ENCODE data around the gene ZNF532. TPM values are rescaled to one million over a fixed set of nuclear protein-coding genes. Genes with fewer than 3 reads are reported as not detected.
A peak's percentile ranks its signal among the peaks of the same experiment; 100 is the strongest.
"Not testable (repeated sequence)": the region's sequence is repeated elsewhere in the genome, so short reads cannot be mapped to it uniquely, and the experiment has no call there.

Gene ZNF532
- total RNA-seq, 1 experiment from 2014 or later = 21.0 TPM

- DNase-seq (ENCODE audit: low read depth) = peak; percentile 72
- in situ Hi-C loops (cut with HindIII; ENCODE audit: low pct_unique_long_range_greater_than_20kb, low sequenced_read_pairs) = no loop called here
These were observed 50.5 kb downstream of the ZNF532 start for GRCh38 chr18:58915006-58915799.

GRCh38 chr18:58915995-58916394, 51.3 kb downstream of the ZNF532 start:
- in situ Hi-C loops (cut with HindIII; ENCODE audit: low pct_unique_long_range_greater_than_20kb, low sequenced_read_pairs) = no loop called here
- DNase-seq (ENCODE audit: low read depth) = no peak

DNA sequence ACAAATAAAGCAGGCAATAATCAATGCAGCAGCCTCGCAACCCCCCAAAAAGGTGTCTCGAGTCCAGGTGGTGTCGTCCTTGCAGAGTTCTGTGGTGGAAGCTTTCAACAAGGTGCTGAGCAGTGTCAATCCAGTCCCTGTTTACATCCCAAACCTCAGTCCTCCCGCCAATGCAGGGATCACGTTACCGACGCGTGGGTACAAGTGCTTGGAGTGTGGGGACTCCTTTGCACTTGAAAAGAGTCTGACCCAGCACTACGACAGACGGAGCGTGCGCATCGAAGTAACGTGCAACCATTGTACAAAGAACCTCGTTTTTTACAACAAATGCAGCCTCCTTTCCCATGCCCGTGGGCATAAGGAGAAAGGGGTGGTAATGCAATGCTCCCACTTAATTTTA, 55.3 kb downstream of the ZNF532 start:
- in situ Hi-C loops (cut with HindIII; ENCODE audit: low pct_unique_long_range_greater_than_20kb, low sequenced_read_pairs); DNase-seq (ENCODE audit: low read depth): not testable (repeated sequence)

- no peak for DNase-seq (ENCODE audit: low read depth)
- in situ Hi-C loops (cut with HindIII; ENCODE audit: low pct_unique_long_range_greater_than_20kb, low sequenced_read_pairs) = no loop called here
These were observed 58.3 kb downstream of the ZNF532 start for GRCh38 chr18:58922995-58923394.

DNA sequence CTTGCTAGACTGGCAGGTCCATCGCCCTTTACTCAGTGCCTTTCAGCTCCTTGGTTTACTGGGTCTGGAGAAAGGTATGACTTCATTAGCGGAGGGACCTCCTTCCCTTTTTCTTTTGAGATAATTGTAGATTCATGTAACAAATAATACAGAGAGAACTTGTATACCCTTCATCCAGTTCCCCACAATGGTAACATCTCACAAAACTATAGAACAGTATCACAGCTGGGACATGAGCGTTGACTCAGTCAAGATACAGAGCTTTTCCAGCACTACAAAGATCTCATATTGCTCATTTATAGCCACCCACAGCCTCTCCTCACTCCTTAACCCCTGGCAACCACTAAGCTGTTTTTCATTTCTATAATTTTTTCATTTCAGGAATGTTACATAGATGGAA, 59.8 kb downstream of the ZNF532 start:
- in situ Hi-C loops (cut with HindIII; ENCODE audit: low pct_unique_long_range_greater_than_20kb, low sequenced_read_pairs) = no loop called here
- no peak for DNase-seq (ENCODE audit: low read depth)

- no peak for DNase-seq (ENCODE audit: low read depth)
- in situ Hi-C loops (cut with HindIII; ENCODE audit: low pct_unique_long_range_greater_than_20kb, low sequenced_read_pairs) = no loop called here
These were observed 63.0 kb downstream of the ZNF532 start for GRCh38 chr18:58927659-58928058.

- no peak for DNase-seq (ENCODE audit: low read depth)
- in situ Hi-C loops (cut with HindIII; ENCODE audit: low pct_unique_long_range_greater_than_20kb, low sequenced_read_pairs) = no loop called here
These were observed 63.7 kb downstream of the ZNF532 start for GRCh38 chr18:58928386-58928785.

- no peak for DNase-seq (ENCODE audit: low read depth)
- in situ Hi-C loops (cut with HindIII; ENCODE audit: low pct_unique_long_range_greater_than_20kb, low sequenced_read_pairs) = no loop called here
These were observed 64.5 kb downstream of the ZNF532 start for GRCh38 chr18:58929206-58929605.

- no peak for DNase-seq (ENCODE audit: low read depth)
- in situ Hi-C loops (cut with HindIII; ENCODE audit: low pct_unique_long_range_greater_than_20kb, low sequenced_read_pairs) = no loop called here
These were observed 69.7 kb downstream of the ZNF532 start for GRCh38 chr18:58934356-58934755.

DNA sequence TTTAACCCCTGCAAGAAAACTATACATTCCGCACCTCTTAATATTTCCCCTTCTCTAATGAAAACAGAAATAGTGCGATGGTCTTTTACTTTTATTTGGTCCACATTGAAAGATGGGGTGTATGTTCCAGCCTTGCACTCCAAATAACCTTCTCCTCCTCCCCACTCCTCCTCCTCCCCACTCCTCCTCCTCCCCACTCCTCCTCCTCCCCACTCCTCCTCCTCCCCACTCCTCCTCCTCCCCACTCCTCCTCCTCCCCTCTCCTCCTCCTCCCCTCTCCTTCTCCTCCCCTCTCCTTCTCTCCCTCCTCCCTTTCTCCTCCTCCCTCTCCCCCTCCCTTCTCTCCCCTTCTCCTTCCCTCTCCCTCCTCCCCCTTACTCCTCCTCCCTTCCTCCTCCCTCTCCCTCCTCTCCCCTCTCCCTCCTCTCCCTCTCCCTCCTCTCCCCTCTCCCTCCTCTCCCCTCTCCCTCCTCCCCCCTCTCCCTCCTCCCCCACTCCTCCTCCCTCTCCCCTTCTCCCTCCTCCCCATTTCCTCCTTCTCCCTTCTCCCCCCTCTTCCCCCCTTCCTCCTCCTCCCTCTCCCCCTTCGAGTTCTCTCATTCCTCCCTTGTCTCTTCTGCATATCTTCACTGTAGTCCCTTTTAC, 70.4 kb downstream of the ZNF532 start:
- in situ Hi-C loops (cut with HindIII; ENCODE audit: low pct_unique_long_range_greater_than_20kb, low sequenced_read_pairs) = no loop called here
- DNase-seq (ENCODE audit: low read depth) = no peak

DNA sequence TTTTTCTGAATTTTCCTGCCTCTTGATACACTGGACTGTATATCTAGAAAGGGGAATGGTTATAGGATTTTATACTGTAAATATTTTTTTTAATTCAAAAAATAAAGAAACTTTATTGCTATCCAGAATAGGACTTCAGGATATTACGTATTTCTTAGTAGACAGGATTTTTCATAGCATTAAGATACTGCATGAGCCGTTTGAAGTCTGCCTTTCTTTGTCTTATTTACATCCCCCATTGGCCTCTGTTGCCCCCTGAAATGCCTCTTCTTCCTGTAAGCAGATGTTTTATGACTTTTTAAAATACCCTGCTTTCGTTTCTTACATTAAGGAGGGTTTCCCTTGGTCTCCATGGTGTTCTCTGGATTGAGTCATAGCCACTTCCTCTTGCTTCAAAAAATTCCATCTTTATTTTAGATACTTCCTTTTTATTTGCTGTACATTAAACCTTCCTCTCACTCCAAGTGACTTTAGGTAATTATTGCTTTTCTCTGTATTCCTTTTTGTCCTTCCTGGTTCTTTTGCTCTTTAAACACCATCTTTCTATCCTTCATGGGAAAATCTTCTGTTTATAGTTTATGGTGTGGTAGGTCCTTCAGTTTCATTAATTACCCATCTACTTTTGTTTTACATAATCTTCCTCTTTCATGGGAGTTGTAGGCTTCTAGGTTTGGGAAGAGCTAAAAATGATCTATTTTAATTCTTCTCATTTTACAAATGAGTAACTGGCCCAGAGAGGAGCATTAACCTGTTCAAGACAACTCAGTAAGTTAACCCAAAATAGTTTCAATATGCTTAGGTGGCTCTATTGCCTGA, 72.6 kb downstream of the ZNF532 start:
- no peak for DNase-seq (ENCODE audit: low read depth)
- in situ Hi-C loops (cut with HindIII; ENCODE audit: low pct_unique_long_range_greater_than_20kb, low sequenced_read_pairs) = no loop called here

GRCh38 chr18:58937887-58938267, 73.2 kb downstream of the ZNF532 start:
- in situ Hi-C loops (cut with HindIII; ENCODE audit: low pct_unique_long_range_greater_than_20kb, low sequenced_read_pairs) = no loop called here
- DNase-seq (ENCODE audit: low read depth) = no peak

DNA sequence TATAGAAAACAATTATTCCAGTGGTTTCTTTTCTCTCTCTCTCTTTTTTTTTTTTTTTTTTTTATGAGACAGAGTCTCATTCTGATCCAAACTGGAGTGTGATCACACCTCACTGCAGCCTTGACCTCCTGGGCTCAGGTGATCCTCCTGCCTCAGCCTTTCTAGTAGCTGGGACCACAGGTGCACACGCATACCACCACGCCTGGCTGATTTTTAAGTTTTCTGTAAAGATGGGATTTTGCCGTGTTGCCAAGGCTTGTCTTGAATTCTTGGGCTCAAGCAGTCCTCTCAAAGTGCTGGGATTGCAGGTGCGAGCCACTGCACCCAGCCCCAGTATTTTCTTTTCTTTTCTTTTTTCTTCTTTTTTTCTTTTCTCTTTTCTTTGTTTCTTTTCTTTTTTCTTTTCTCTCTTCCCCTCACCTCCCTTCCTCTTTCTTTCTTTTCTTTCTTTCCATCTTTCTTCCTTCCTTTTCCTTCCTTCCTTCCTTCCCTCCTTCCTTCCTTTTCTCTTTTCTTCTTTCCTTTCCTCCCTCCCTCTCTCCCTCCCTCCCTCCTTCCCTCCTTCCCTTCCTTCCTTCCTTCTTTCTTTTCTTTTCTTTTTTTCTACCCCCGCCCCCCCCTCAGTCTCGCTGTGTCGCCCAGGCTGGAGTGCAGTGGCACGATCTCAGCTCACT, 76.9 kb downstream of the ZNF532 start:
- no peak for DNase-seq (ENCODE audit: low read depth)
- in situ Hi-C loops (cut with HindIII; ENCODE audit: low pct_unique_long_range_greater_than_20kb, low sequenced_read_pairs) = no loop called here

GRCh38 chr18:58943896-58944295, 79.2 kb downstream of the ZNF532 start:
- in situ Hi-C loops (cut with HindIII; ENCODE audit: low pct_unique_long_range_greater_than_20kb, low sequenced_read_pairs) = no loop called here
- DNase-seq (ENCODE audit: low read depth) = no peak

DNA sequence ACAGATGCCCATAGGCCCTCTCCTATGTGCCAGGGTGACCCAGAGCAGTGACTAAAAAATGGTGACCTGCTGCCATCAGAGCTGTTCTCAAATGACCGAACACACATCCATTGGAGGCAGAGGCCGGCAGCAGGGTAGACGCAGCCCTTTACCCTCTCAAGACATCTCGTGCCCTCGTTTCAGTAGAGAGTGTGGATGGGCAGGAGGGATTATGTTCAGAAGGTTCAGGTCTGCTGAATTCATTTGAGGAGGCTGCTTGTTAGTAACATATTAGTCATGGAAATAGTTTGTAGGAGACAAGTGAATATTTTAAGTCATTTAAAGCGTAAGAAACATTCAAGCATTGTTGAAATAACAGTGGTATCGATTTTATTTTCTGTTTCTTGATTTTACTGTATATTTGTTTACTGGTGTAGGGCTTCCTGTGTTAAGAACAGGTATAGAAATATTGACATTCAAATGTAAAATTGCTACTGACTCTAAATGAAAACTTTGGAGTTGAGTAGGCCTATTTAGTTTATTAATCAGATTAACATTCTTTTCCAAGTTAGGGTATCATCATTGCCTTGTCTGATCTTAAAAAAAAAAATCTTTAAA, 82.6 kb downstream of the ZNF532 start:
- in situ Hi-C loops (cut with HindIII; ENCODE audit: low pct_unique_long_range_greater_than_20kb, low sequenced_read_pairs) = no loop called here
- no peak for DNase-seq (ENCODE audit: low read depth)

DNA sequence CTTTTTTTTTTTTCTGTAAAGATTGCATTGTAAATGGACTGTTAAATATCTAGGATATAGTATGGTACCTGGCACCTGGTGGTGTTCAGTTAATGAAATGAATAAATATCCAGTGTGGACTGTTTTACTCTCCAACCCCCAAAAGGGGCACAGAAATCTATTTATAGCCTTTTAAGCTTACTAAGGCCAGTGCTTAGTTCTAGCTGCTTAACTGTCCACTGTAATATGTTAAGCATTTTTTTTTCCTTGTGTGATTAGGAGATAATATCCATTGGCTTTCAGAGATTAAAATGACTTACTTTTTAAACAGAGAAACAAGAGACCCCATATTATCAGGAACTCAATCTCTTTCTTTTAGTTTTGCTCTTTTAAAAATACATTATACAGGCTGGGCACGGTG, 84.4 kb downstream of the ZNF532 start:
- DNase-seq (ENCODE audit: low read depth) = no peak
- in situ Hi-C loops (cut with HindIII; ENCODE audit: low pct_unique_long_range_greater_than_20kb, low sequenced_read_pairs) = no loop called here

DNA sequence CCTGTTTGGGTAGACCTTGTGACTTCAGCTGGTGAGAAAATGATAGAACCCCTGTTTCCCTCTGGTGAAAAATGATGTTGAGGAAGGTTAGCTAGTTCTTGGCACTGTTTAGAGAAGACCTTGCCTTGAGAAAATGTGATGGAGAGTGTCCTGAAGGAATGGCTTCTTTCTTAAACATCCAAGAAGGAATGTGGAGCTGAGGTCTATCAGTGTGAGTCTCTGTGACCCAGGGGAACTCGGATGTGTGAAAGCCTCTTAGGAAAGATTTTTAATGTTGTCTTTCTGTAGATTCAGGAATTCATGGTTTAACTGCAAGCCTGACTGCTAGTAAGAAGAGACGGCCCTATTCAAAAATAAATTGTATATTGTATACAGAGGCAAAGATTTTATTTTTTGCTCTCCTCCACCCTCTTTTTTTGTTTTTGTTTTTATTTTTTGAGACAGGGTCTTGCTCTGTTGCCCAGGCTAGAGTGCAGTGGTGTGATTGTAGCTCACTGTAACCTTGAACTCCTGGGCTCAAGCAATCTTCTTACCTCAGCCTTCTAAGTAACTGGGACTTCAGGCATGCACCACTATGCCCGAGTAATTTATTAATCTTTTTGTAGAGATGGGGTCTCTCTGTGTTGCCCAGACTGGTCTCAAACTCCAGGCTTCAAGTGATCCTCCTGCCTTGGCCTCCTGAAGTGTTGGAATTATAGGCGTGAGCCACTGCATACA, 87.5 kb downstream of the ZNF532 start:
- no peak for DNase-seq (ENCODE audit: low read depth)
- in situ Hi-C loops (cut with HindIII; ENCODE audit: low pct_unique_long_range_greater_than_20kb, low sequenced_read_pairs) = no loop called here

DNA sequence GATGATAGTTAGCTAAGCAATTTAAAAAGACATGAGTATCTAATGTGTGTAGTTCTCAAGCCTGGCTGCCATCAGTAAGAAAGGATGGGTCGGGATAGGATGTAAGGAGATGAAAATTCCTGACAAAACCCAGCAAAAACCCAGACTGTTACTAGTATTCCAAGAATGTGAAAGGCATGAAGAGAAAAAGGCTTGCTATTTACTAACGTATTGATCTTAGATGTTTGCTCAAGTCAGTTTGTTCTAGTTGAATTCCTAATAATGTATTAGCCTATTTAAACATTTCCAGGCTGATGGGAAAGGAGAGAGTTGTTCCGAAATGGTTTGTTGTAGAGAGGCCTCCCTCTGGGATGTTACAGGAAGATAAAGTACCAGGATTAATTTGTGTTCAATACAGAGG, 88.2 kb downstream of the ZNF532 start:
- in situ Hi-C loops (cut with HindIII; ENCODE audit: low pct_unique_long_range_greater_than_20kb, low sequenced_read_pairs) = no loop called here
- DNase-seq (ENCODE audit: low read depth) = no peak
